Liver (tissue), 9 donors: ENCODE results near the gene ANKLE1. TPM values are rescaled to one million over a fixed set of nuclear protein-coding genes. Genes with fewer than 3 reads are reported as not detected.

Experiments used
- DNase-seq: peaks from one replicate; pipeline ENCODE4 v3.0.0-alpha.2; 2017; ENCODE audit warnings: low spot score
- H3K27ac ChIP-seq, 2 donors: one replicate each; pipeline ENCODE4 v1.7.0; 2013; ENCODE audit warnings: inconsistent platforms in 2 of 2, low read length in 2 of 2, control low read depth in 1 of 2, low read depth in 1 of 2, mild to moderate bottlenecking in 1 of 2
- H3K27me3 ChIP-seq, 4 donors: one replicate each; pipeline versions ENCODE4 v1.6.1 to v1.7.0; 2013; ENCODE audit warnings: low read length in 3 of 4, inconsistent platforms in 1 of 4, mild to moderate bottlenecking in 1 of 4, moderate library complexity in 1 of 4; ENCODE audit not compliant: control insufficient read depth in 4 of 4, insufficient read depth in 4 of 4
- H3K36me3 ChIP-seq, 4 donors: one replicate each; pipeline versions ENCODE4 v1.6.1 to v1.7.0; 2013; ENCODE audit warnings: low read length in 3 of 4, mild to moderate bottlenecking in 3 of 4, low read depth in 1 of 4, moderate library complexity in 1 of 4; ENCODE audit not compliant: control insufficient read depth in 4 of 4, insufficient read depth in 3 of 4
- H3K4me1 ChIP-seq, 4 donors: one replicate each; pipeline versions ENCODE4 v1.6.1 to v1.7.0; 2013; ENCODE audit warnings: low read length in 3 of 4, mild to moderate bottlenecking in 3 of 4, moderate library complexity in 1 of 4; ENCODE audit not compliant: control insufficient read depth in 4 of 4, insufficient read depth in 4 of 4
- H3K4me3 ChIP-seq, 3 donors: one replicate each; pipeline versions ENCODE4 v1.6.1 to v1.7.0; 2013; ENCODE audit warnings: low read length in 3 of 3, control low read depth in 1 of 3, low read depth in 1 of 3, mild to moderate bottlenecking in 1 of 3
- H3K9ac ChIP-seq, 2 donors: one replicate each; pipeline ENCODE4 v1.7.0; 2013; ENCODE audit warnings: low read length in 2 of 2, mild to moderate bottlenecking in 2 of 2, moderate library complexity in 2 of 2, control low read depth in 1 of 2, low read depth in 1 of 2
- H3K9me3 ChIP-seq, 4 donors: one replicate each; pipeline versions ENCODE4 v1.6.1 to v1.7.0; 2013; ENCODE audit warnings: low read length in 3 of 4; ENCODE audit not compliant: control insufficient read depth in 4 of 4
- CTCF ChIP-seq: fragments of 150-350 bp; IDR thresholded peaks from 2 replicates; pipeline ENCODE4 v1.5.1; 2017; ENCODE audit warnings: improper control_type of control experiment, low read depth, low read length; ENCODE audit not compliant: missing input control
- EGR1 ChIP-seq, 2 donors: IDR thresholded peaks; 2 replicates each; pipeline ENCODE4 v1.6.1; 2016 to 2018; ENCODE audit warnings: antibody characterized with exemption in 2 of 2, low read depth in 2 of 2
- FOXA1 ChIP-seq: IDR thresholded peaks from 2 replicates; pipeline ENCODE4 v1.6.1; 2016; ENCODE audit warnings: antibody characterized with exemption
- FOXA2 ChIP-seq: IDR thresholded peaks from 2 replicates; pipeline ENCODE4 v1.6.1; 2016; ENCODE audit warnings: antibody characterized with exemption
- GABPA ChIP-seq, 2 donors: IDR thresholded peaks in 1 of 2; conservative IDR thresholded peaks in 1 of 2; 2 replicates each; pipeline ENCODE4 v1.6.1; 2016; ENCODE audit warnings: antibody characterized with exemption in 2 of 2, mild to moderate bottlenecking in 1 of 2, moderate library complexity in 1 of 2
- HNF4A ChIP-seq, 2 donors: conservative IDR thresholded peaks; 2 replicates each; pipeline ENCODE4 v1.6.1; 2016; ENCODE audit warnings: antibody characterized with exemption in 2 of 2, mild to moderate bottlenecking in 2 of 2
- HNF4G ChIP-seq: IDR thresholded peaks from 2 replicates; pipeline ENCODE4 v1.6.1; 2016; ENCODE audit warnings: antibody characterized with exemption
- JUND ChIP-seq, 2 donors: IDR thresholded peaks; 2 replicates each; pipeline ENCODE4 v1.6.1; 2016; ENCODE audit warnings: antibody characterized with exemption in 2 of 2
- MAX ChIP-seq: IDR thresholded peaks from 2 replicates; pipeline ENCODE4 v1.6.1; 2016; ENCODE audit warnings: antibody characterized with exemption
- NR2F2 ChIP-seq: IDR thresholded peaks from 2 replicates; pipeline ENCODE4 v1.6.1; 2016; ENCODE audit warnings: antibody characterized with exemption
- RAD21 ChIP-seq, 2 donors: IDR thresholded peaks; 2 replicates each; pipeline ENCODE4 v1.6.1; 2016; ENCODE audit warnings: antibody characterized with exemption in 2 of 2, mild to moderate bottlenecking in 2 of 2
- RXRA ChIP-seq, 2 donors: IDR thresholded peaks; 2 replicates each; pipeline ENCODE4 v1.6.1; 2017 to 2018; ENCODE audit warnings: antibody characterized with exemption in 2 of 2, mild to moderate bottlenecking in 1 of 2
- SP1 ChIP-seq: IDR thresholded peaks from 2 replicates; pipeline ENCODE4 v1.6.1; 2018; ENCODE audit warnings: antibody characterized with exemption, mild to moderate bottlenecking
- TAF1 ChIP-seq: conservative IDR thresholded peaks from 2 replicates; pipeline ENCODE4 v1.6.1; 2016; ENCODE audit warnings: antibody characterized with exemption, mild to moderate bottlenecking
- YY1 ChIP-seq: IDR thresholded peaks from 2 replicates; pipeline ENCODE4 v1.6.1; 2016; ENCODE audit warnings: antibody characterized with exemption, mild to moderate bottlenecking
- WGBS: extraction: QIAGEN DNeasy Blood & Tissue Kit; methylation state at CpG from one replicate; pipeline ENCODE4 v1.1.7; 2013; 5-methylcytosine and 5-hydroxymethylcytosine counted together
- polyA plus RNA-seq, 2 donors: library from polyadenylated mRNA; stranded (reverse) in 1 of 2; unstranded in 1 of 2; fragments of 200-250 nt in 1 of 2; fragments of >200 nt in 1 of 2; fragmentation: Nextera tagmentation in 1 of 2; extraction: Ambion mirVana in 1 of 2; gene quantifications; one replicate each; pipeline versions ENCODE4 v1.2.1 to v1.2.3, GENCODE V29; 2013 to 2015
- total RNA-seq, 2 donors: library from RNA; depleted of rRNA; stranded (reverse); fragments of >200 nt; gene quantifications; one replicate each; pipeline ENCODE4 v1.2.3, GENCODE V29; 2014
- TF ChIP-seq, protein P1 (sequence below): IDR thresholded peaks from 2 replicates; pipeline ENCODE4 v1.6.1; 2016; ENCODE audit warnings: antibody characterized with exemption
- TF ChIP-seq, protein P2 (sequence below): IDR thresholded peaks from 2 replicates; pipeline ENCODE4 v1.6.1; 2016; ENCODE audit warnings: antibody characterized with exemption, mild to moderate bottlenecking
- donor health status: healthy.
- donor health status: healthy.
- donor health status: healthy.
- donor health status: healthy.
- donor health status: healthy.

Gene ANKLE1
- total and polyA plus RNA-seq, 4 donors, result 0.10 to 43.2 (median 0.29) TPM

- Histone ChIP-seq H3K9ac (peak overlapping the region; percentile 64 to 69), H3K36me3 (no peaks in the 10 kb centered on the region), H3K27me3 (no peaks in the 10 kb centered on the region), H3K27ac (peak overlapping the region; percentile 81), H3K4me3 (peak overlapping the region; percentile 75 to 89 (median 88)), H3K9me3 (no peaks in the 10 kb centered on the region), H3K4me1 (peaks cover 19 to 65% (median 60%) of the 10 kb centered on the region in 4 donors)
- TF ChIP-seq HNF4A (conservative IDR thresholded peaks at IDR 0.05) (peak; percentile 88 to 89), RAD21 (IDR thresholded peaks at IDR 0.05) (no peak), HNF4G (peak; percentile 67), YY1 (peak; percentile 70), RXRA (IDR thresholded peaks at IDR 0.05) (peak; percentile 58 to 67), SP1 (peak; percentile 29), JUND (IDR thresholded peaks at IDR 0.05) (peak in 1 of 2 donors; percentile 2), EGR1 (IDR thresholded peaks at IDR 0.05; ENCODE audit: low read depth in 2 of 2) (no peak), NR2F2 (peak; percentile 52)
- 8% methylated on average over 52 of the region's 52 CpGs for WGBS
- DNase-seq, result no peak
These were observed 37.7 kb upstream of the ANKLE1 start for GRCh38 chr19:17243830-17244617.

- no peak for DNase-seq
- Histone ChIP-seq H3K27ac (peak overlapping the region; percentile 81), H3K4me1 (peaks cover 19 to 61% (median 56%) of the 10 kb centered on the region in 4 donors), H3K4me3 (peak overlapping the region; percentile 75 to 89 (median 88)), H3K9me3 (no peaks in the 10 kb centered on the region), H3K9ac (peak overlapping the region in 1 of 2 donors; percentile 60), H3K27me3 (no peaks in the 10 kb centered on the region), H3K36me3 (no peaks in the 10 kb centered on the region)
- 1% methylated on average over 100 of the region's 100 CpGs for WGBS
- no peak for TF ChIP-seq RAD21 (IDR thresholded peaks at IDR 0.05)
- TF ChIP-seq RXRA (IDR thresholded peaks at IDR 0.05), result no peak
- no peak for TF ChIP-seq FOXA2
- no peak for TF ChIP-seq SP1
- no peak for TF ChIP-seq GABPA (IDR thresholded peaks at IDR 0.05 in 1 of 2, conservative IDR thresholded peaks at IDR 0.05 in 1 of 2)
- no peak for TF ChIP-seq FOXA1
- no peak for TF ChIP-seq JUND (IDR thresholded peaks at IDR 0.05)
- no peak for TF ChIP-seq MAX
- TF ChIP-seq YY1, result no peak
- no peak for TF ChIP-seq EGR1 (IDR thresholded peaks at IDR 0.05; ENCODE audit: low read depth in 2 of 2)
- TF ChIP-seq, protein P1, sequence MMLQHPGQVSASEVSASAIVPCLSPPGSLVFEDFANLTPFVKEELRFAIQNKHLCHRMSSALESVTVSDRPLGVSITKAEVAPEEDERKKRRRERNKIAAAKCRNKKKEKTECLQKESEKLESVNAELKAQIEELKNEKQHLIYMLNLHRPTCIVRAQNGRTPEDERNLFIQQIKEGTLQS, result no peak
- TF ChIP-seq, protein P2, sequence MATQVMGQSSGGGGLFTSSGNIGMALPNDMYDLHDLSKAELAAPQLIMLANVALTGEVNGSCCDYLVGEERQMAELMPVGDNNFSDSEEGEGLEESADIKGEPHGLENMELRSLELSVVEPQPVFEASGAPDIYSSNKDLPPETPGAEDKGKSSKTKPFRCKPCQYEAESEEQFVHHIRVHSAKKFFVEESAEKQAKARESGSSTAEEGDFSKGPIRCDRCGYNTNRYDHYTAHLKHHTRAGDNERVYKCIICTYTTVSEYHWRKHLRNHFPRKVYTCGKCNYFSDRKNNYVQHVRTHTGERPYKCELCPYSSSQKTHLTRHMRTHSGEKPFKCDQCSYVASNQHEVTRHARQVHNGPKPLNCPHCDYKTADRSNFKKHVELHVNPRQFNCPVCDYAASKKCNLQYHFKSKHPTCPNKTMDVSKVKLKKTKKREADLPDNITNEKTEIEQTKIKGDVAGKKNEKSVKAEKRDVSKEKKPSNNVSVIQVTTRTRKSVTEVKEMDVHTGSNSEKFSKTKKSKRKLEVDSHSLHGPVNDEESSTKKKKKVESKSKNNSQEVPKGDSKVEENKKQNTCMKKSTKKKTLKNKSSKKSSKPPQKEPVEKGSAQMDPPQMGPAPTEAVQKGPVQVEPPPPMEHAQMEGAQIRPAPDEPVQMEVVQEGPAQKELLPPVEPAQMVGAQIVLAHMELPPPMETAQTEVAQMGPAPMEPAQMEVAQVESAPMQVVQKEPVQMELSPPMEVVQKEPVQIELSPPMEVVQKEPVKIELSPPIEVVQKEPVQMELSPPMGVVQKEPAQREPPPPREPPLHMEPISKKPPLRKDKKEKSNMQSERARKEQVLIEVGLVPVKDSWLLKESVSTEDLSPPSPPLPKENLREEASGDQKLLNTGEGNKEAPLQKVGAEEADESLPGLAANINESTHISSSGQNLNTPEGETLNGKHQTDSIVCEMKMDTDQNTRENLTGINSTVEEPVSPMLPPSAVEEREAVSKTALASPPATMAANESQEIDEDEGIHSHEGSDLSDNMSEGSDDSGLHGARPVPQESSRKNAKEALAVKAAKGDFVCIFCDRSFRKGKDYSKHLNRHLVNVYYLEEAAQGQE, result no peak
- no peak for TF ChIP-seq HNF4A (conservative IDR thresholded peaks at IDR 0.05)
- no peak for TF ChIP-seq CTCF
- no peak for TF ChIP-seq HNF4G
- no peak for TF ChIP-seq TAF1
These were observed 36.8 kb upstream of the ANKLE1 start for GRCh38 chr19:17244618-17245534.
